H1 (cell line): Measurements from ENCODE around the gene RFX2. TPM values are rescaled to one million over a fixed set of nuclear protein-coding genes. Genes with fewer than 3 reads are reported as not detected.

Experiments used
- CTCF ChIA-PET: fragments of 300-600 bp; sonication (Branson Sonifier 250); formaldehyde crosslinking; loops from one replicate; lab custom pipeline; 2021; ENCODE audit not compliant: partially characterized antibody; lab: Charles Lee
- POLR2A ChIA-PET: fragments of 300-600 bp; sonication (Branson Sonifier 250); formaldehyde crosslinking; loops from one replicate; lab custom pipeline; 2021; ENCODE audit warnings: inconsistent platforms; ENCODE audit not compliant: partially characterized antibody; lab: Charles Lee
- DNase-seq, 2 experiments: peaks; one replicate each; pipeline versions ENCODE4 v3.0.0 to v3.0.0-alpha.2; 2010 to 2022; ENCODE audit warnings: low spot score in 2 of 2, low read depth in 1 of 2, mixed read lengths in 1 of 2
- FAIRE-seq: peaks from 2 replicates; lab custom pipeline; 2011; peaks lifted over from hg19 to GRCh38; lab: Jason Lieb, UNC
- H2AFZ ChIP-seq: 2 replicates; pipeline ENCODE4 v1.8.1; 2012; ENCODE audit warnings: low read length, inconsistent platforms
- H2AK5ac ChIP-seq: 2 replicates; pipeline ENCODE4 v1.6.1; 2013; ENCODE audit warnings: low read depth, low read length
- H2BK120ac ChIP-seq: replicated peaks from 2 replicates; pipeline ENCODE3; 2013; ENCODE audit warnings: low read depth, low read length, inconsistent platforms
- H2BK12ac ChIP-seq: 2 replicates; pipeline ENCODE4 v1.6.1; 2013; ENCODE audit warnings: low read depth, low read length
- H2BK15ac ChIP-seq: 2 replicates; pipeline ENCODE4 v1.6.1; 2013; ENCODE audit warnings: low read length
- H2BK20ac ChIP-seq: 2 replicates; pipeline ENCODE4 v1.6.1; 2013; ENCODE audit warnings: low read length
- H2BK5ac ChIP-seq: 2 replicates; pipeline ENCODE4 v1.6.1; 2013; ENCODE audit warnings: low read depth, low read length
- H3K14ac ChIP-seq: 2 replicates; pipeline ENCODE4 v1.6.1; 2013; ENCODE audit warnings: inconsistent platforms; ENCODE audit not compliant: insufficient read length
- H3K18ac ChIP-seq: 2 replicates; pipeline ENCODE4 v1.6.1; 2013; ENCODE audit warnings: low read length; ENCODE audit errors: extremely low read depth
- H3K23ac ChIP-seq: 2 replicates; pipeline ENCODE4 v1.6.1; 2013; ENCODE audit warnings: inconsistent platforms; ENCODE audit not compliant: insufficient read length
- H3K23me2 ChIP-seq: 2 replicates; pipeline ENCODE4 v1.6.1; 2013; ENCODE audit warnings: low read depth, low read length
- H3K27ac ChIP-seq: 2 replicates; pipeline ENCODE4 v1.6.1; 2011; ENCODE audit warnings: low read depth, low read length, inconsistent platforms
- H3K27me3 ChIP-seq, 4 experiments: replicated peaks in 1 of 4; 1 replicate in 1 of 4; 2 replicates in 3 of 4; pipeline versions ENCODE4 v1.6.1 to v1.8.1; 2011 to 2013; ENCODE audit warnings: low read length in 3 of 4, mild to moderate bottlenecking in 3 of 4, inconsistent platforms in 2 of 4, mixed read lengths in 2 of 4, moderate library complexity in 1 of 4; ENCODE audit not compliant: control insufficient read depth in 3 of 4, insufficient read depth in 3 of 4; ENCODE audit errors: extremely low read depth in 1 of 4
- H3K36me3 ChIP-seq, 4 experiments: 2 replicates each; pipeline versions ENCODE4 v1.6.1 to v1.8.1; 2011 to 2013; ENCODE audit warnings: mild to moderate bottlenecking in 4 of 4, low read length in 3 of 4, moderate library complexity in 2 of 4, control low read depth in 1 of 4, inconsistent platforms in 1 of 4; ENCODE audit not compliant: insufficient read depth in 4 of 4, control insufficient read depth in 2 of 4
- H3K4ac ChIP-seq: replicated peaks from 2 replicates; pipeline ENCODE3; 2013; ENCODE audit warnings: low read length, low read depth, mixed read lengths, inconsistent platforms; ENCODE audit not compliant: insufficient read length
- H3K4me1 ChIP-seq, 4 experiments: replicated peaks in 1 of 4; 1 replicate in 1 of 4; 2 replicates in 3 of 4; pipeline versions ENCODE4 v1.6.1 to v1.8.1; 2011 to 2013; ENCODE audit warnings: low read length in 3 of 4, inconsistent platforms in 2 of 4, mixed read lengths in 1 of 4; ENCODE audit not compliant: insufficient read depth in 4 of 4, control insufficient read depth in 3 of 4
- H3K4me2 ChIP-seq, 2 experiments: 2 replicates each; pipeline versions ENCODE4 v1.6.1 to v1.8.1; 2011 to 2013; ENCODE audit warnings: low read depth in 2 of 2, low read length in 2 of 2, control low read depth in 1 of 2, inconsistent platforms in 1 of 2, mild to moderate bottlenecking in 1 of 2; ENCODE audit not compliant: insufficient read depth in 1 of 2
- H3K4me3 ChIP-seq, 4 experiments: fragments of 200-600, 300-600 bp in 1 of 4; sonication (generic), shearing (Covaris generic), sonication (Bioruptor Twin) in 1 of 4; 2 replicates each; pipeline versions ENCODE4 v1.5.1 to v1.8.1; 2011 to 2016; ENCODE audit warnings: low read length in 4 of 4, low read depth in 3 of 4, control low read depth in 2 of 4, inconsistent platforms in 2 of 4, mild to moderate bottlenecking in 2 of 4, mixed read lengths in 1 of 4, moderate library complexity in 1 of 4; ENCODE audit not compliant: insufficient read depth in 2 of 4; ENCODE audit errors: extremely low read depth in 1 of 4
- H3K56ac ChIP-seq: replicated peaks from 2 replicates; pipeline ENCODE3; 2013; ENCODE audit warnings: low read depth, mild to moderate bottlenecking, mixed read lengths, low read length, inconsistent platforms; ENCODE audit not compliant: insufficient read length
- H3K79me1 ChIP-seq: 2 replicates; pipeline ENCODE4 v1.6.1; 2013; ENCODE audit warnings: low read depth, low read length, control low read depth
- H3K79me2 ChIP-seq, 2 experiments: 2 replicates each; pipeline versions ENCODE4 v1.6.1 to v1.8.1; 2012 to 2013; ENCODE audit warnings: low read length in 2 of 2, mild to moderate bottlenecking in 2 of 2, inconsistent platforms in 1 of 2; ENCODE audit not compliant: insufficient read depth in 2 of 2, control insufficient read depth in 1 of 2
- H3K9ac ChIP-seq, 4 experiments: replicated peaks in 1 of 4; 1 replicate in 1 of 4; 2 replicates in 3 of 4; pipeline versions ENCODE4 v1.6.1 to v1.8.1; 2011 to 2013; ENCODE audit warnings: low read depth in 3 of 4, low read length in 3 of 4, control low read depth in 2 of 4, mild to moderate bottlenecking in 2 of 4, moderate library complexity in 2 of 4, inconsistent platforms in 1 of 4; ENCODE audit errors: extremely low read depth in 1 of 4
- H3K9me3 ChIP-seq, 2 experiments: 2 replicates each; pipeline versions ENCODE4 v1.6.1 to v1.8.1; 2012 to 2013; ENCODE audit warnings: mild to moderate bottlenecking in 2 of 2, moderate library complexity in 2 of 2, control low read depth in 1 of 2, inconsistent platforms in 1 of 2, low read depth in 1 of 2, low read length in 1 of 2, mixed read lengths in 1 of 2; ENCODE audit not compliant: insufficient read depth in 2 of 2
- H4K20me1 ChIP-seq, 2 experiments: replicated peaks in 1 of 2; 2 replicates each; pipeline versions ENCODE3 to v1.8.1; 2011 to 2013; ENCODE audit warnings: inconsistent platforms in 2 of 2, low read length in 2 of 2, mild to moderate bottlenecking in 1 of 2; ENCODE audit not compliant: insufficient read depth in 2 of 2, control insufficient read depth in 1 of 2
- H4K5ac ChIP-seq: 2 replicates; pipeline ENCODE4 v1.6.1; 2013; ENCODE audit warnings: low read length, low read depth, mixed read lengths, inconsistent platforms; ENCODE audit not compliant: insufficient read length
- H4K8ac ChIP-seq: 2 replicates; pipeline ENCODE4 v1.8.0; 2013; ENCODE audit warnings: mild to moderate bottlenecking, moderate library complexity, low read length, inconsistent platforms; ENCODE audit not compliant: insufficient read depth; ENCODE audit errors: extremely low read depth
- H4K91ac ChIP-seq: replicated peaks from 2 replicates; pipeline ENCODE3; 2013; ENCODE audit warnings: low read length, mixed read lengths, inconsistent platforms; ENCODE audit not compliant: insufficient read length
- ATF3 ChIP-seq: IDR thresholded peaks from 2 replicates; pipeline ENCODE4 v1.6.1; 2011; ENCODE audit warnings: low read depth, mild to moderate bottlenecking, low read length; ENCODE audit not compliant: insufficient read depth
- CEBPB ChIP-seq: IDR thresholded peaks from 2 replicates; pipeline ENCODE4 v1.6.1; 2012; ENCODE audit warnings: low read depth, low read length
- GABPA ChIP-seq: IDR thresholded peaks from 2 replicates; pipeline ENCODE4 v1.6.1; 2011; ENCODE audit warnings: mild to moderate bottlenecking, low read length, moderate library complexity, borderline replicate concordance; ENCODE audit not compliant: insufficient read depth
- JUND ChIP-seq: IDR thresholded peaks from 2 replicates; pipeline ENCODE4 v1.6.1; 2011; ENCODE audit warnings: mild to moderate bottlenecking, improper control_type of control experiment, low read length
- NANOG ChIP-seq: IDR thresholded peaks from 2 replicates; pipeline ENCODE4 v1.6.1; 2011; ENCODE audit warnings: low read length, low read depth, mild to moderate bottlenecking, inconsistent platforms; ENCODE audit not compliant: insufficient read depth, poor library complexity, severe bottlenecking
- POLR2A ChIP-seq, 2 experiments: IDR thresholded peaks; 1 replicate in 1 of 2; 2 replicates in 1 of 2; pipeline ENCODE4 v1.6.1; 2011; ENCODE audit warnings: low read depth in 2 of 2, low read length in 2 of 2, mild to moderate bottlenecking in 2 of 2; ENCODE audit errors: control extremely low read depth in 1 of 2
- RAD21 ChIP-seq, 2 experiments: IDR thresholded peaks in 1 of 2; conservative IDR thresholded peaks in 1 of 2; 2 replicates each; pipeline ENCODE4 v1.6.1; 2011; ENCODE audit warnings: low read depth in 2 of 2, low read length in 2 of 2, improper control_type of control experiment in 1 of 2, inconsistent platforms in 1 of 2, mild to moderate bottlenecking in 1 of 2, moderate library complexity in 1 of 2
- SIN3A ChIP-seq, 2 experiments: IDR thresholded peaks in 1 of 2; conservative IDR thresholded peaks in 1 of 2; 2 replicates each; pipeline ENCODE4 v1.6.1; 2011 to 2012; ENCODE audit warnings: low read length in 2 of 2, improper control_type of control experiment in 1 of 2, low read depth in 1 of 2, mild to moderate bottlenecking in 1 of 2
- SIRT6 ChIP-seq: IDR thresholded peaks from one replicate; pipeline ENCODE4 v1.7.1; 2012; ENCODE audit warnings: low read length, inconsistent platforms
- TEAD4 ChIP-seq: IDR thresholded peaks from 2 replicates; pipeline ENCODE4 v1.6.1; 2012; ENCODE audit warnings: low read depth, low read length, inconsistent platforms, mixed read lengths
- WGBS, 2 experiments: shearing (Covaris generic) in 1 of 2; methylation state at CpG; one replicate each; pipeline versions ENCODE4 v1.1.6 to v1.1.7; 2013 to 2015; ENCODE audit warnings: low lambda C conversion rate in 2 of 2, mixed read lengths in 2 of 2, inconsistent platforms in 1 of 2, low coverage in 1 of 2, missing lambda C conversion rate in 1 of 2; ENCODE audit not compliant: insufficient replicate concordance in 2 of 2, insufficient coverage in 1 of 2, insufficient read length in 1 of 2; ENCODE audit errors: extremely low coverage in 1 of 2, missing lambda C conversion rate in 1 of 2; 5-methylcytosine and 5-hydroxymethylcytosine counted together
- polyA plus RNA-seq, 7 experiments: library from polyadenylated mRNA; depleted of rRNA in 3 of 7; stranded (reverse) in 5 of 7; unstranded in 2 of 7; fragments of >200 nt in 5 of 7; fragments of 200-250 nt in 2 of 7; gene quantifications; 1 replicate in 5 of 7; 2 replicates in 1 of 7; 4 replicates in 1 of 7; pipeline versions ENCODE4 v1.2.1 to v1.2.3, GENCODE V29; 2011 to 2013; ENCODE audit warnings: missing spikeins in 2 of 7, mixed read lengths in 2 of 7
- total RNA-seq: library from RNA; stranded (reverse); fragmentation: NEBNext Ultra II Directional; extraction: Animal tissue kit (Norgen Biotek cat#: 25700); gene quantifications from 2 replicates; pipeline ENCODE4 v1.2.1, GENCODE V29; 2021

Gene RFX2
- total and polyA plus RNA-seq, 2 of the 8 experiments (the other 6 are each of a cell fraction or from before 2014, with no cell fraction given), result 4.8 to 5.3 TPM

GRCh38 chr19:5951338-5951861, 158.9 kb downstream of the RFX2 start:
- Histone ChIP-seq H2AK5ac (no peak overlapping the region), H3K79me2 (peaks cover 3 to 87% of the 10 kb centered on the region in 2 experiments), H3K56ac (no peak overlapping the region), H3K18ac (peak overlapping the region; percentile 22; the same call in 1 of the 2 replicates), H3K4me2 (peak overlapping the region; percentile 54 to 65), H3K23me2 (no peaks in the 10 kb centered on the region), H3K27ac (no peak overlapping the region), H3K4me3 (peak overlapping the region in 2 of 4 experiments; percentile 5 to 28; a peak in 3 of 8 replicates), H3K36me3 (peaks cover 0 to 3% (median 0%) of the 10 kb centered on the region in 4 experiments; a peak in 1 of 8 replicates), H3K4me1 (peaks cover 31 to 54% (median 38%) of the 10 kb centered on the region in 4 experiments), H2BK5ac (no peak overlapping the region), H3K14ac (no peak overlapping the region), H2BK15ac (no peak overlapping the region), H4K20me1 (peaks cover 33 to 45% of the 10 kb centered on the region in 2 experiments), H2BK12ac (no peak overlapping the region), H4K91ac (no peak overlapping the region), H2BK120ac (no peak overlapping the region), H4K5ac (no peak overlapping the region), H3K9me3 (no peaks in the 10 kb centered on the region), H3K27me3 (no peaks in the 10 kb centered on the region; a peak in 1 of 7 replicates), H2AFZ (no peak overlapping the region), H3K4ac (no peak overlapping the region), H2BK20ac (no peak overlapping the region), H3K79me1 (peaks cover 27% of the 10 kb centered on the region), H3K23ac (no peak overlapping the region), H4K8ac (no peak overlapping the region), H3K9ac (no peak overlapping the region)
- CTCF ChIA-PET, result interaction anchor here (0.6 to 6.0 kb wide), 7 partner anchors 8 to 715 kb away, joined by 3 to 48 read pairs (median 5); no protein-coding TSS in a partner anchor
- no peak for FAIRE-seq
- DNase-seq, result no peak
- POLR2A ChIA-PET, result interaction anchor here (0.9 to 4.0 kb wide), 7 partner anchors 8 to 123 kb away, joined by 3 to 13 read pairs (median 4); partner anchors contain the start of gene NDUFA11
- WGBS, 2 experiments, result 23% methylated on average over 19 of the region's 19 CpGs; no CpG with 5 or more reads in 1 of the 2 experiments
- TF ChIP-seq SIN3A (conservative IDR thresholded peaks at IDR 0.05 in 1 of 2, IDR thresholded peaks at IDR 0.05 in 1 of 2; ENCODE audit: low read depth in 1 of 2, low read length in 2 of 2) (no peak), GABPA (no peak), RAD21 (IDR thresholded peaks at IDR 0.05 in 1 of 2, conservative IDR thresholded peaks at IDR 0.05 in 1 of 2; ENCODE audit: low read depth in 2 of 2, low read length in 2 of 2) (no peak), NANOG (no peak), ATF3 (no peak), TEAD4 (no peak), JUND (no peak), POLR2A (IDR thresholded peaks at IDR 0.05; ENCODE audit: control extremely low read depth in 1 of 2, low read depth in 2 of 2, low read length in 2 of 2) (no peak), SIRT6 (no peak), CEBPB (no peak)
